Measurements from ENCODE around the gene BBS4. TPM values are rescaled to one million over a fixed set of nuclear protein-coding genes. Genes with fewer than 3 reads are reported as not detected.

Gene BBS4
- total RNA-seq, 1 experiment from 2014 or later: 22.4 TPM

GRCh38 chr15:72783004-72783639, 97.1 kb downstream of the BBS4 start:
- Mint-ChIP-seq H3K27me3 (ENCODE audit: insufficient read depth, unreplicated experiment) (no peaks in the 10 kb centered on the region), H3K4me1 (ENCODE audit: low read depth, unreplicated experiment) (peaks cover 6% of the 10 kb centered on the region), H3K9me3 (ENCODE audit: unreplicated experiment) (no peaks in the 10 kb centered on the region), H3K4me3 (ENCODE audit: unreplicated experiment) (peak overlapping the region; percentile 95), H3K27ac (ENCODE audit: unreplicated experiment) (peak overlapping the region; percentile 94), H3K36me3 (ENCODE audit: insufficient read depth, unreplicated experiment) (peaks cover 20% of the 10 kb centered on the region)
- no peaks in the 10 kb centered on the region for H3K9me3 ChIP-seq
- intact Hi-C loops (cut with micrococcal nuclease; ENCODE audit: unreplicated experiment): loop anchor here (5.0 to 10.0 kb wide), 3 partner anchors 61 to 462 kb away; no protein-coding TSS in a partner anchor
- ChIA-PET POLR2A (interaction anchor here (0.5 kb wide), 1 partner anchor 12 kb away, joined by 4 read pairs; no protein-coding TSS in a partner anchor), CTCF (interaction anchor here (0.6 to 0.7 kb wide), 2 partner anchors 50 to 422 kb away, joined by 4 read pairs; no protein-coding TSS in a partner anchor)
- BruUV-seq (replicated peaks): no TSS peak
- no peaks in the 10 kb centered on the region for H3K27me3 ChIP-seq (replicated peaks; ENCODE audit: control insufficient read depth, insufficient read depth, low read length)
- 0 out of 2 replicates have a peak, but pooled peaks cover 6% of the 10 kb centered on the region for H3K4me1 ChIP-seq
- peak in 1 of 2 experiments; percentile 43 for DNase-seq
- peak overlapping the region; percentile 93 for H3K4me3 ChIP-seq (ENCODE audit: low read depth, low read length)
- no peaks in the 10 kb centered on the region for H3K36me3 ChIP-seq (ENCODE audit: control insufficient read depth, insufficient read depth, low read length)
- no peak for TF ChIP-seq CTCF (IDR thresholded peaks at IDR 0.05; ENCODE audit: insufficient read depth in 1 of 2, low read depth in 1 of 2, low read length in 1 of 2, severe bottlenecking in 1 of 2, unreplicated experiment in 1 of 2)

- BruUV-seq (replicated peaks): TSS peak; percentile 89
- Histone ChIP-seq H3K4me3 (ENCODE audit: low read depth, low read length) (peak within 1 kb of the TSS; percentile 93), H3K9me3 (no peaks in the 10 kb centered on the region), H3K36me3 (ENCODE audit: control insufficient read depth, insufficient read depth, low read length) (no peaks in the 10 kb centered on the region), H3K27me3 (replicated peaks; ENCODE audit: control insufficient read depth, insufficient read depth, low read length) (no peaks in the 10 kb centered on the region), H3K4me1 (0 out of 2 replicates have a peak, but pooled peaks cover 6% of the 10 kb centered on the region)
- Mint-ChIP-seq H3K9me3 (ENCODE audit: unreplicated experiment) (no peaks in the 10 kb centered on the region), H3K4me3 (ENCODE audit: unreplicated experiment) (peak within 1 kb of the TSS; percentile 95), H3K36me3 (ENCODE audit: insufficient read depth, unreplicated experiment) (peaks cover 15% of the 10 kb centered on the region), H3K27me3 (ENCODE audit: insufficient read depth, unreplicated experiment) (peaks cover 7% of the 10 kb centered on the region), H3K27ac (ENCODE audit: unreplicated experiment) (peak within 1 kb of the TSS; percentile 94), H3K4me1 (ENCODE audit: low read depth, unreplicated experiment) (peaks cover 6% of the 10 kb centered on the region)
- intact Hi-C loops (cut with micrococcal nuclease; ENCODE audit: unreplicated experiment): loop anchor here (5.0 to 10.0 kb wide), 3 partner anchors 62 to 461 kb away; no protein-coding TSS in a partner anchor
- peak in 1 of 2 experiments; percentile 23 for TF ChIP-seq CTCF (IDR thresholded peaks at IDR 0.05; ENCODE audit: insufficient read depth in 1 of 2, low read depth in 1 of 2, low read length in 1 of 2, severe bottlenecking in 1 of 2, unreplicated experiment in 1 of 2)
- ChIA-PET CTCF (no interaction called here), POLR2A (interaction anchor here (0.5 kb wide), 1 partner anchor 11 kb away, joined by 4 read pairs; no protein-coding TSS in a partner anchor)
- DNase-seq: peak; percentile 84 to 94
Measured at GRCh38 chr15:72783640-72784455, 97.8 kb downstream of the BBS4 start, which contains the start of gene ADPGK. TSS of gene ADPGK (minus strand) at chr15:72783758. CDS start at chr15:72783691, 67 bp downstream.

- Histone ChIP-seq H3K36me3 (ENCODE audit: control insufficient read depth, insufficient read depth, low read length) (no peaks in the 10 kb centered on the region), H3K4me1 (0 out of 2 replicates have a peak, but pooled peaks cover 6% of the 10 kb centered on the region), H3K9me3 (no peaks in the 10 kb centered on the region), H3K27me3 (replicated peaks; ENCODE audit: control insufficient read depth, insufficient read depth, low read length) (no peaks in the 10 kb centered on the region), H3K4me3 (ENCODE audit: low read depth, low read length) (peak overlapping the region; percentile 93)
- no peak for DNase-seq
- intact Hi-C loops (cut with micrococcal nuclease; ENCODE audit: unreplicated experiment): loop anchor here (5.0 to 10.0 kb wide), 3 partner anchors 62 to 460 kb away; no protein-coding TSS in a partner anchor
- Mint-ChIP-seq H3K9me3 (ENCODE audit: unreplicated experiment) (no peaks in the 10 kb centered on the region), H3K4me3 (ENCODE audit: unreplicated experiment) (peak overlapping the region; percentile 95), H3K36me3 (ENCODE audit: insufficient read depth, unreplicated experiment) (peaks cover 14% of the 10 kb centered on the region), H3K27me3 (ENCODE audit: insufficient read depth, unreplicated experiment) (peaks cover 7% of the 10 kb centered on the region), H3K4me1 (ENCODE audit: low read depth, unreplicated experiment) (peaks cover 6% of the 10 kb centered on the region), H3K27ac (ENCODE audit: unreplicated experiment) (peak overlapping the region; percentile 26)
- CTCF ChIA-PET: no interaction called here
- no TSS peak for BruUV-seq (replicated peaks)
- POLR2A ChIA-PET: no interaction called here
- no peak for TF ChIP-seq CTCF (IDR thresholded peaks at IDR 0.05; ENCODE audit: insufficient read depth in 1 of 2, low read depth in 1 of 2, low read length in 1 of 2, severe bottlenecking in 1 of 2, unreplicated experiment in 1 of 2)
Measured at GRCh38 chr15:72784456-72784876, 98.5 kb downstream of the BBS4 start.

All from Caco-2 (cell line).